Dendritic cell treated with granulocyte-macrophage colony-stimulating factor and Interleukin-4, amounts not matched to agents 40 ng/mL and 50 ng/mL, for 4 days (primary cell): Measurements from ENCODE around the gene ZNF654.

Experiments used
- H3K27ac Mint-ChIP-seq: one replicate; pipeline ENCODE4 v1.8.0; 2022; ENCODE audit warnings: mild to moderate bottlenecking, mixed read lengths
- H3K27me3 Mint-ChIP-seq: one replicate; pipeline ENCODE4 v1.8.0; 2022; ENCODE audit warnings: mild to moderate bottlenecking, mixed read lengths
- H3K36me3 Mint-ChIP-seq: one replicate; pipeline ENCODE4 v1.8.0; 2022; ENCODE audit warnings: low read depth, mixed read lengths
- H3K4me1 Mint-ChIP-seq: one replicate; pipeline ENCODE4 v1.8.0; 2022; ENCODE audit warnings: low read depth, mixed read lengths
- H3K4me3 Mint-ChIP-seq: one replicate; pipeline ENCODE4 v1.8.0; 2022; ENCODE audit warnings: mild to moderate bottlenecking, moderate library complexity, mixed read lengths
- H3K9me3 Mint-ChIP-seq: one replicate; pipeline ENCODE4 v1.8.0; 2022; ENCODE audit warnings: mixed read lengths
- intact Hi-C: fragments of 100-400 bp; cut with micrococcal nuclease; formaldehyde crosslinking; loops from one replicate; pipeline ENCODE4 v1.15.0; 2022

Gene ZNF654

DNA sequence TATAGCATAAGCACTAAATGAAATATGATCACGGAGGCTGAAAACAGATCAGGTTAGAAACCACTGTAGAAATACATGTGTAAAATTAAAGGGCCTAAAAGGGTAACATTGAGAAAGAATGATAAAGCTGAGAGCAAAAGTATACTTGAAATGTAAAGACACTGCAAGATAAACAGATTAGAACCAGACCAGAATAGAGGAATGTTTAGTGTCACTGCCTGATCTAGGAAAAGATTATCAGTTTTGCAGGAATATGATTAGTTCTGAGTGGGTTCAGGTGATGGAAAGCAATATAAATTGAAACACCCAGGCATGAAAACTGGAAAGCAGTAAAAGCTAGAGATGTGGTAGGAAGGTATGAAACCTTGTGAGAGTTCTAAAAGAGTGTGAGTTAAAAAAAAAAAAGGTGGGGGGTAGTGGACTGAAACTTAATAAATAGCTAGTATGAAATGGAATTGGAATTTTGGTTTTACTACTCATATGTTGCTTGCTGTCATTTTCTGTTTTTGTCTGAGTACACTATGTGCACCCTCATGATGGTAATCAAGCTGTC is 74.7 kb downstream of the ZNF654 start:
- H3K27ac Mint-ChIP-seq: no peak overlapping the region
- intact Hi-C loops: no loop called here
- no peaks in the 10 kb centered on the region for H3K27me3 Mint-ChIP-seq

DNA sequence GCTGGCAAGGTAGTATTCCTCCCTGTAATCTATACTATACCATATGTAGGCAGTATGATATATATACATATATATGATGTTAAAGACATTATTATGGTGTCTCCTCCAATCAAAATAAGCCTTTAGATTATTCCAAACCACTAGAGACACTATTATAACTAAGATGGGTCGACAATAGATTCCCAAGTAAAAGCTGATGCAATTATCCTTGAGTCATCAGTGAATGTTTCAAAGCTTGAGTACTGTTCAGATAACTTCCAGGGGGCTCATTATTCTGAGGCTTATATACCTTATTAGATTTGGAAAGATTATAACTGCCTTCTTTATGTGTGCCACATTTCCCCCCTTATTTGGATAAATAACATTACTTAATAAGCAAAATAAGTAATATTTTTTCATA is 78.8 kb downstream of the ZNF654 start:
- H3K36me3 Mint-ChIP-seq: peaks cover 73% of the 10 kb centered on the region
- intact Hi-C loops: no loop called here

More for the DNA sequence above, 74.7 kb downstream of the ZNF654 start:
- Mint-ChIP-seq H3K4me3 (no peak overlapping the region), H3K4me1 (no peaks in the 10 kb centered on the region), H3K36me3 (peaks cover 65% of the 10 kb centered on the region), H3K9me3 (no peaks in the 10 kb centered on the region)

DNA sequence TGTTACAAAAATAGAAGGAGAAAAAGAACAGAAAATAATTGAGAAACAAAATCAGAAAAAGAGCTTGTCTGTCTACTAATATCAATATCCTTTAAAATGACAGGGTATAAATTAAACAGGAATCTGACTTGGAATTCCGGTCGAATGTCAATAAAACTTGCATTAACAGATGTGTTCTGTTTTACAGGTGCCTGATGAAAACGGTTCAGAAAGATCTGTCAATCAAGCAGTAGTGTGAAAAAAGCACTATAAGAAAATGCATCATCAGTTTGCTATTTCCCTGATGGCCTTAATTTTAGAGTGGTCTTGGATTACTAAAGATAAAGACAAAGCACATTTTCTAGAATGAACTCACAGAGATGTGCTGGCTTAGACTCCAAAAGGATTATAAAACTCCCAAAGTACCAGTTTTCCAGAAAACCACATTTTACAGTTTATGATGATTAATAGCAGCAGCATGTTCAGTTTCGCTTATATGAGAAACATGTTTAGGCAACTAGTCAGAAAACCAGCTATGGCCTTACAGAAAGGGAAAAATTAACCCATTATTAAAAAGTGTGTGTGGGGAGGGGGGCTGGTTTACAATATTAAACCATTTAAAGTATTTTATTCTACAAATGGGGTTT is 82.5 kb downstream of the ZNF654 start:
- H3K27ac Mint-ChIP-seq: no peak overlapping the region
- intact Hi-C loops: no loop called here
- peaks cover 2% of the 10 kb centered on the region for H3K4me1 Mint-ChIP-seq
- no peaks in the 10 kb centered on the region for H3K9me3 Mint-ChIP-seq
- H3K36me3 Mint-ChIP-seq: peaks cover 50% of the 10 kb centered on the region
- H3K4me3 Mint-ChIP-seq: no peak overlapping the region
- H3K27me3 Mint-ChIP-seq: no peaks in the 10 kb centered on the region

More for the DNA sequence above, 78.8 kb downstream of the ZNF654 start:
- Mint-ChIP-seq H3K27ac (no peak overlapping the region), H3K27me3 (no peaks in the 10 kb centered on the region), H3K4me3 (no peak overlapping the region), H3K4me1 (no peaks in the 10 kb centered on the region), H3K9me3 (no peaks in the 10 kb centered on the region)

DNA sequence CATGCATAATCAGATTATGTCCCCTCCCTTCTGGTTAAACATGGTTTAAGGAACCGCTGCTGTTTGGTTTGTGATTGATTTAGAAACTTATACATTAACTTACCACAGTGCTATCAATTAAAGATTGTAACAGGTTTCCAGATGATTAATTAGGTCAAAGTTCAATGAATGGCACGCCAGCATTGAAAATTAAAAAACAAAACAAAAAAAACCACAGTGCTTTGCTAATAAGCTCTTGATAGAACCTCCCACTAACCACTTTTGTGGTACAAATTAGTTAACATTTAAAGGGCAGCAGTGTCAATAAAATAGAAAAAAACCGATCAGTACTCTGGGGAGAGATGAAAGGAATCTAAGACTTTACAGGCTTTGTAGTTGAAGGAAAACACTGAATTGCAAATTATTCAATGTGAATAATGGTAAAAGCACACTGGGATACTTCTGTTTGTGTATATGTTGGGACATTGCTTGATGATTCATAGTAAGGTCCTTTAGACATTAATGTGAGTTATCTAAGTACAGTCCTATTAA is 83.1 kb downstream of the ZNF654 start:
- intact Hi-C loops: no loop called here

DNA sequence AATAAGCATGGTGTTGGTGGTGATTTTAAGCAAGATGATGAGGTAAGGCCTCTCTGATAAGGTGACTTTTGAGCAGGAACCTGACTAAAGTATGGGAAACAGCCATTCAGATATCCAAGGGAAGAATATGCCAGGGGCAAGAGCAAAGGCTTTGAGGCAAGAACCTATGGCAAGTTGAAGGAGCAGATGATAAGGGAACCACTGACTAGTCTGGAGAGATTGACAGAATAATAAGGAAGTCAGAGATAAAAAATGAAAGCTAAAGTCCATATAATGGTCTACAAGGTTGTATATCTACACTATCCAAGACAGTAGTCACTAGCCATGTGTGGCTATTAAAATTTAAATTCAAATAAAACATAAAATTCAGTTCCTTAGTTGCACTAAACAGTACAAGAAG is 88.2 kb downstream of the ZNF654 start:
- H3K27ac Mint-ChIP-seq: no peak overlapping the region
- intact Hi-C loops: no loop called here

More for the DNA sequence above, 83.1 kb downstream of the ZNF654 start:
- Mint-ChIP-seq H3K36me3 (peaks cover 44% of the 10 kb centered on the region), H3K9me3 (no peaks in the 10 kb centered on the region), H3K27ac (no peak overlapping the region), H3K4me3 (no peak overlapping the region), H3K4me1 (peaks cover 7% of the 10 kb centered on the region), H3K27me3 (no peaks in the 10 kb centered on the region)

DNA sequence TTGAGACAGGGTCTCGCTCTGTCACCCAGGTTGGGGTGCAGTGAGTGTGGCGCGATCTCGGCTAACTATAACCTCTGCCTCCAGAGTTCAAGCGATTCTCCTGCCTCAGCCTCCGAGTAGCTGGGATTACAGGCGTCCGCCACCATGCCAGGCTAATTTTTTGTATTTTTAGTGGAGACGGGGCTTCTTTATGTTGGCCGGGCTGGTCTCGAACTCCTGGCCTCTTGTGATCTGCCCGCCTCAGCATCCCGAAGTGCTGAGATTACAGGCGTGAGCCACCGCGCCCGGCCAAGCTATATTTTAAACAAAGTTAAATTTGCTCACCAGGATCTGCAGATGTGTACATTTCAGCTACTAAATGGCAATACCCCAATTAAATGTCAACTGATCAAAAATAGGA is 89.6 kb downstream of the ZNF654 start:
- H3K36me3 Mint-ChIP-seq: peaks cover 26% of the 10 kb centered on the region
- no peaks in the 10 kb centered on the region for H3K27me3 Mint-ChIP-seq
- peak overlapping the region; percentile 86 for H3K4me3 Mint-ChIP-seq
- intact Hi-C loops: no loop called here
- no peaks in the 10 kb centered on the region for H3K9me3 Mint-ChIP-seq
- H3K4me1 Mint-ChIP-seq: peaks cover 32% of the 10 kb centered on the region
- peak overlapping the region; percentile 98 for H3K27ac Mint-ChIP-seq

More for the DNA sequence above, 88.2 kb downstream of the ZNF654 start:
- H3K4me3 Mint-ChIP-seq: no peak overlapping the region
- H3K36me3 Mint-ChIP-seq: peaks cover 22% of the 10 kb centered on the region
- H3K27me3 Mint-ChIP-seq: no peaks in the 10 kb centered on the region
- H3K4me1 Mint-ChIP-seq: peaks cover 32% of the 10 kb centered on the region
- H3K9me3 Mint-ChIP-seq: no peaks in the 10 kb centered on the region

DNA sequence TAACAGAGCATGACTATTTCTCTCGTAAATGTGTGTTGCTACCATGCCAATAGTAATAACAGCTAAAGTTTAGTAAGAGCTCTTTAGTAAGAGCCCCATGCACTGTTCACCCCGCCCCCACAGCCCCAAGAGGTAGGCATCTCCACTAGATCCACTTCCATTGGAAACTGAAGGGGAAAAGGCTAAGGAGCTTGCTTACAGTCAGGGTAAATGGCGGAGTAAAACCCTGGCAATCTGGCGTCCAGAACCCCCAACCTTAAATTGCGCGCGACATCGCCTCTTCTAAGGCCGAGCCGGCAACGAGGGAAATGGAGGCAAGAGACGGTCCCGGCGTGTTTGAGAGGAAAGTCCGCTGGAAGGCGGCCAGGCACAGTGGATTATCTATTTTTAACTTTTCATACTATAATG is 90.0 kb downstream of the ZNF654 start:
- Mint-ChIP-seq H3K4me3 (peak overlapping the region; percentile 86), H3K27ac (peak overlapping the region; percentile 98), H3K27me3 (no peaks in the 10 kb centered on the region), H3K4me1 (peaks cover 32% of the 10 kb centered on the region), H3K9me3 (no peaks in the 10 kb centered on the region), H3K36me3 (peaks cover 26% of the 10 kb centered on the region)
- intact Hi-C loops: no loop called here

DNA sequence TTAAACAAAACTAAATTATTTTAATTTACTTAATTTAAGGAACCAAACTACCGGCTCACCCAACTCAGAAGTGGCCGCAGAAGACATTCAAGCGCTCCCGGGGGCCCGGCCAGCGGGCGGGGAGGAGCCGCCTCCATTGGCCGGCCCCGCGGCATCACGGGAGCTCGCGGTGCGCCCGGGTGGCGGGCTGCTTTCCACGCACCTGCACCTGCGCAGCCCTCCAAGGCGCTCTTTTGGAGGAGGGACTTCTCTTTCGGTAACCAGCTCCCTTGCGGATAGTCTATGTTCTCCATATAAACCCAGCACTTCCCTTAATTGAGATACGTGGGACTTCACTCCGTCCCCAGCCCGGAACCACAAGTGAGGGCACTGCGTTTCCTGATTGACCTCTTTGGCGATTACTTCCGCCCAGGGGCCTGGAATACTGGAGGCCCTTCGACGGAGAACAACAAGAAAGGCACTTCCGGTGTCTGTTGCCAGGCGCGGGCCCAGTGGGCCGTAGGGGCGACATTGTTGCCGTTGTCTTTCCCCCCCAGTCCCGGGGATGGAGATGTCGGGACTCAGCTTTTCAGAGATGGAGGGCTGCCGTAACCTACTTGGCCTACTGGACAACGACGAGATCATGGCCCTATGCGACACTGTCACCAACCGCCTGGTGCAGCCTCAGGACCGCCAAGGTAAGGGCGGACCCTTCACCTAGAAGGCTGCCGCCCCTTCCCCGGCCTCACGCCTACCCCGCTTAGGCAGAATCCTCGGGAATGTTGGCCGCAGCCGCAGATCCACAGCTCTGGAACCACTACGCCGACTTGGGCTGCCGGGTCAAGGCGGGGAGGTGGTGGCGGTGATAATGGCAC is 90.7 kb downstream of the ZNF654 start, which contains the start of gene C3orf38:
C3orf38 (plus strand) TSS at position 451 of the 854 bp plus-strand sequence; CDS start at position 545, 94 bp downstream.
- Mint-ChIP-seq H3K4me1 (peaks cover 32% of the 10 kb centered on the region), H3K9me3 (no peaks in the 10 kb centered on the region), H3K4me3 (peak within 1 kb of the TSS; percentile 95), H3K27me3 (no peaks in the 10 kb centered on the region), H3K27ac (peak within 1 kb of the TSS; percentile 98), H3K36me3 (peaks cover 31% of the 10 kb centered on the region)
- intact Hi-C loops: loop anchor here (1.0 to 5.0 kb wide), 2 partner anchors 90 to 922 kb away; partner anchors contain the start of genes CGGBP1, CHMP2B and ZNF654

DNA sequence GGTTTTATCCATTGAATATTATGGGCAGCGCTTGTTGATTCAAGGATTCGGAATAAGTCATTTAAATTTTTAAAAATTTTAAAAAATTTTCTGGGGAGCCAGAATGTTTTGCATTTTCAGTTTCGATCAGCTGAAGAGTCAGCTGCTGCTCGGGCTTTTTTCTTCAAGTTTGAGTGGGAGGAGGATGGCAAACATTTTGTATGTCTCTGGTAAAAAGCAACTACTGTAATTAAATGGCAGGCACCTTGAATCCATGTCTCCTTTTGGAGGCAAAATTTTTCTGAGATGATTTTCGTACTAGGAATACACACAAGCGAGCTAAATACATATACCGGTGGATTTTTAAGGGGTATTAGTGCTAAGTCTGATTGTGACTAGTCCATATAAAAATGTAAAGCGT is 91.3 kb downstream of the ZNF654 start:
- H3K27me3 Mint-ChIP-seq: no peaks in the 10 kb centered on the region
- H3K4me1 Mint-ChIP-seq: peaks cover 32% of the 10 kb centered on the region
- no peaks in the 10 kb centered on the region for H3K9me3 Mint-ChIP-seq
- peak overlapping the region; percentile 98 for H3K27ac Mint-ChIP-seq
- peak overlapping the region; percentile 95 for H3K4me3 Mint-ChIP-seq
- intact Hi-C loops: loop anchor here (1.0 to 5.0 kb wide), 2 partner anchors 91 to 923 kb away; partner anchors contain the start of genes CGGBP1, CHMP2B and ZNF654
- H3K36me3 Mint-ChIP-seq: peaks cover 37% of the 10 kb centered on the region

DNA sequence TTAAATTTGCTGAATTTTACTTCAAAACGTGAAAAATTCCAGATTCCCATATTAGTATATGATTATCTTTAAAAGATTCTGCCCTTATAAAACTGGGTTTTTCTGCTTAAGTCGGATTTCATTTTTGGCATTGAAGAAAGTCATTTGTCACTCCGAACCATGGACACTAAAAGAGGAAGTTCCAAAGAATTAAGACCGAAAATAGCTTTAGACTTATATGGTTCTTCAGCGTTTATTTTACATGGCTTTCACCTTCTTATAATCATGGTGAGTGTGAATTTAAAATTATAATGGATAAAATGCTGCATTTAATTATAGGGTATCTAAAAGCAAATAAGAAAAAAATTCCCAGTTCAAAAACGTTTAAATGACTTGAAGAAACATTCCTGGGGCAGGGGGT is 91.8 kb downstream of the ZNF654 start:
- peaks cover 42% of the 10 kb centered on the region for H3K36me3 Mint-ChIP-seq
- H3K27ac Mint-ChIP-seq: peak overlapping the region; percentile 98
- H3K27me3 Mint-ChIP-seq: no peaks in the 10 kb centered on the region
- H3K4me1 Mint-ChIP-seq: peaks cover 32% of the 10 kb centered on the region
- H3K9me3 Mint-ChIP-seq: no peaks in the 10 kb centered on the region
- intact Hi-C loops: loop anchor here (1.0 to 5.0 kb wide), 2 partner anchors 92 to 924 kb away; partner anchors contain the start of genes CGGBP1, CHMP2B and ZNF654
- H3K4me3 Mint-ChIP-seq: peak overlapping the region; percentile 95

DNA sequence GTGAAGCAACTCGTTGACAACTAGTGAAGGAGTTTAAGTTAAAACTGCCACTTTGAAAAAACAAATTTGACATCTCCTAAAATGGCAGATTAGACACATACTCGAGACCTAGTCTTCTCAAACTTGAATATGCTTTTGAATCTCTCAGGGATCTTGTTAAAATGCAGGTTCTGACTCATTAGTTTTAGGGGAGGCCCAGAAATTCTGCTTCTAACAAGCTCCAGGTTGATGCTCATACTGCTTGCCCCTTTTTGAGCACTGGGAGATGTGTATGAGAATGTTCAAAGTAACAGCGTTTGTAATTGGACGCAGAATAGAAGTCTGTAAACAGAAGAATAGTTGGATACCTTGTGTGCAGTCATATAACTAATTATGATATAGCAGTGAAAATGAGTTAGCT is 92.3 kb downstream of the ZNF654 start:
- H3K36me3 Mint-ChIP-seq: peaks cover 47% of the 10 kb centered on the region
- peak overlapping the region; percentile 98 for H3K27ac Mint-ChIP-seq
- H3K4me1 Mint-ChIP-seq: peaks cover 32% of the 10 kb centered on the region
- intact Hi-C loops: loop anchor here (5.0 kb wide), 1 partner anchor 924 kb away; the partner anchor contains the start of gene CHMP2B
- no peaks in the 10 kb centered on the region for H3K9me3 Mint-ChIP-seq
- H3K27me3 Mint-ChIP-seq: no peaks in the 10 kb centered on the region
- peak overlapping the region; percentile 51 for H3K4me3 Mint-ChIP-seq

DNA sequence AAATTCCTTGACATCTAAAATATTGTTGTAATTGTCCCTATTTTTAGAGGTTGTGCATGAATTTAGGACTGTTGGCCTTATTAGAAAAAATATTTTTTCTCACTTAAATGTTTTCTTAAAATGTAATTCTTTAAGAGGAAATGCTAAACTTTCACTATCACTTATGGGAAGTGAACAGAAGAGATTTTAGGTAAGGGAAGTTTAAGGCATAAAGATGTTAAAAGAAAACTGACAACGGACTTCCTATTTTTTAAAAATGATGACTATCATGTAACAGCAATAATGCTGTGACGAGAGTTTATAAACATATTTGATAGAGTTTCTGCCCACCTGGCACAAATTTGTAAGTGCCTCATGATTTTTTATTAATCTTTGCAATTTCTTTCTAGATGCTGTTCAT is 93.8 kb downstream of the ZNF654 start:
- intact Hi-C loops: loop anchor here (5.0 kb wide), 1 partner anchor 926 kb away; the partner anchor contains the start of gene CHMP2B
- Mint-ChIP-seq H3K27me3 (no peaks in the 10 kb centered on the region), H3K4me3 (no peak overlapping the region), H3K9me3 (no peaks in the 10 kb centered on the region), H3K27ac (no peak overlapping the region), H3K4me1 (peaks cover 19% of the 10 kb centered on the region), H3K36me3 (peaks cover 59% of the 10 kb centered on the region)

DNA sequence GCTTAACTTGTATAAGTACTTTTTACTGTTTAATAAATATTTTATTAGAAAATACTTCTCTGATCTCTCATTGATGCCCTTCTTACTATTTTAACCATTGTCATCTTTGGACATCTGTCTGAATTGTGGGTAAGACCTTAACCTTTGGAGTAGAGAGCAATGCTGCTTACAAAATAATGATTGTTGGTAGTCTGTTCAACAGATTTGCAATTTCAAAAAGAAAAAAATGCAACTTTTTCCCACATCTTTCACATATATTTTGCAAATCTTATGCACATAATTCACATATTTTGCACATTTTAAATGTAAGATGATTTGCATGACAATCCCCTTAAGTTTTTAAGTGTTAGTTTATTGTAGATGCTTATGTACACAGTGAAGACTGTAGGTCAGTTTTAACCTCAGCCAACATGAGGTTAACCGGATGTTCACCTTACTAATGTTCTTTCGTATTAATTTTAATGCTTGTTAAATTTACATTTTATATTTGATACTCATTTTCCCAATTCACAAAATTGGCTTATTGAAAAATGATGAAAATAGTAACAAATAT is 107.4 kb downstream of the ZNF654 start:
- no peaks in the 10 kb centered on the region for H3K9me3 Mint-ChIP-seq
- no peak overlapping the region for H3K4me3 Mint-ChIP-seq
- intact Hi-C loops: no loop called here
- H3K4me1 Mint-ChIP-seq: no peaks in the 10 kb centered on the region
- H3K27me3 Mint-ChIP-seq: no peaks in the 10 kb centered on the region
- H3K36me3 Mint-ChIP-seq: peaks cover 48% of the 10 kb centered on the region
- H3K27ac Mint-ChIP-seq: no peak overlapping the region
